ENCODE results near the gene PIGR. TPM values are rescaled to one million over a fixed set of nuclear protein-coding genes. Genes with fewer than 3 reads are reported as not detected.

The PIGR gene
- total RNA-seq, result 1 to 10 TPM in 1 of 2 donors, under 1 TPM in 1; 0.84 to 2.1 TPM
- polyA plus RNA-seq, result 10 to 100 TPM in 1 of 2 donors, under 1 TPM in 1; 0.28 to 67.5 TPM
- long read RNA-seq, donor 1, result 0 reads
- long read RNA-seq, donor 2, result 0 reads

- ATAC-seq (ENCODE audit: low FRiP score) (no peak), DNase-seq (no peak)
- Histone ChIP-seq H3K27ac (ENCODE audit: low read depth in 1 of 2, low read length in 2 of 2) (no peak within 1 kb of the TSS), H3K9me3 (ENCODE audit: control insufficient read depth, low read length) (peaks cover 4% of the 10 kb centered on the region), H3K4me1 (ENCODE audit: control insufficient read depth in 1 of 2, insufficient read depth in 2 of 2, low read length in 2 of 2) (no peaks in the 10 kb centered on the region), H3K27me3 (ENCODE audit: control insufficient read depth in 1 of 2, insufficient read depth in 2 of 2, low read length in 1 of 2) (no peaks in the 10 kb centered on the region), H3K36me3 (ENCODE audit: control insufficient read depth in 1 of 2, insufficient read depth in 2 of 2, low read length in 1 of 2) (no peaks in the 10 kb centered on the region), H3K4me3 (ENCODE audit: low read length in 2 of 2) (no peak within 1 kb of the TSS)
- intact Hi-C loops (cut with DNase I), result no loop called here
- WGBS, 2 donors, result 62 to 65% methylated on average over 7 of the region's 7 CpGs
These were observed at the start of gene PIGR for GRCh38 chr1:206946261-206946660. TSS of gene PIGR (minus strand) at chr1:206946466. CDS start at chr1:206940531, 5,935 bp downstream.

- intact Hi-C loops (cut with DNase I), result no loop called here
- Histone ChIP-seq H3K36me3 (ENCODE audit: control insufficient read depth in 1 of 2, insufficient read depth in 2 of 2, low read length in 1 of 2) (no peaks in the 10 kb centered on the region), H3K4me3 (ENCODE audit: low read length in 2 of 2) (no peak overlapping the region), H3K9me3 (ENCODE audit: control insufficient read depth, low read length) (peaks cover 3% of the 10 kb centered on the region), H3K27ac (ENCODE audit: low read depth in 1 of 2, low read length in 2 of 2) (no peak overlapping the region), H3K4me1 (ENCODE audit: control insufficient read depth in 1 of 2, insufficient read depth in 2 of 2, low read length in 2 of 2) (no peaks in the 10 kb centered on the region), H3K27me3 (ENCODE audit: control insufficient read depth in 1 of 2, insufficient read depth in 2 of 2, low read length in 1 of 2) (peaks cover 0 to 1% of the 10 kb centered on the region in 2 donors)
- no peak for DNase-seq
- ATAC-seq (ENCODE audit: low FRiP score), result no peak
These were observed 46.5 kb upstream of the PIGR start for GRCh38 chr1:206992790-206993189.

GRCh38 chr1:206987873-206988272, 41.6 kb upstream of the PIGR start:
- Histone ChIP-seq H3K36me3 (ENCODE audit: control insufficient read depth in 1 of 2, insufficient read depth in 2 of 2, low read length in 1 of 2) (no peaks in the 10 kb centered on the region), H3K4me1 (ENCODE audit: control insufficient read depth in 1 of 2, insufficient read depth in 2 of 2, low read length in 2 of 2) (no peaks in the 10 kb centered on the region), H3K27me3 (ENCODE audit: control insufficient read depth in 1 of 2, insufficient read depth in 2 of 2, low read length in 1 of 2) (peaks cover 0 to 1% of the 10 kb centered on the region in 2 donors), H3K9me3 (ENCODE audit: control insufficient read depth, low read length) (peaks cover 3% of the 10 kb centered on the region), H3K4me3 (ENCODE audit: low read length in 2 of 2) (no peak overlapping the region), H3K27ac (ENCODE audit: low read depth in 1 of 2, low read length in 2 of 2) (no peak overlapping the region)
- intact Hi-C loops (cut with DNase I), result no loop called here
- DNase-seq (no peak), ATAC-seq (ENCODE audit: low FRiP score) (no peak)
- 81 to 92% methylated on average over 1 of the region's 1 CpG for WGBS, 2 donors

GRCh38 chr1:206986885-206987284, 40.6 kb upstream of the PIGR start:
- Histone ChIP-seq H3K4me3 (ENCODE audit: low read length in 2 of 2) (no peak overlapping the region), H3K27ac (ENCODE audit: low read depth in 1 of 2, low read length in 2 of 2) (no peak overlapping the region), H3K27me3 (ENCODE audit: control insufficient read depth in 1 of 2, insufficient read depth in 2 of 2, low read length in 1 of 2) (peaks cover 0 to 1% of the 10 kb centered on the region in 2 donors), H3K9me3 (ENCODE audit: control insufficient read depth, low read length) (peaks cover 3% of the 10 kb centered on the region), H3K36me3 (ENCODE audit: control insufficient read depth in 1 of 2, insufficient read depth in 2 of 2, low read length in 1 of 2) (no peaks in the 10 kb centered on the region), H3K4me1 (ENCODE audit: control insufficient read depth in 1 of 2, insufficient read depth in 2 of 2, low read length in 2 of 2) (no peaks in the 10 kb centered on the region)
- DNase-seq, result no peak
- intact Hi-C loops (cut with DNase I), result no loop called here
- ATAC-seq (ENCODE audit: low FRiP score), result no peak
- WGBS, 2 donors, result 35 to 40% methylated on average over 3 of the region's 3 CpGs

GRCh38 chr1:206986402-206986801, 40.1 kb upstream of the PIGR start:
- H3K4me3 ChIP-seq (ENCODE audit: low read length in 2 of 2), result no peak overlapping the region
- no peaks in the 10 kb centered on the region for H3K4me1 ChIP-seq (ENCODE audit: control insufficient read depth in 1 of 2, insufficient read depth in 2 of 2, low read length in 2 of 2)
- no peaks in the 10 kb centered on the region for H3K36me3 ChIP-seq (ENCODE audit: control insufficient read depth in 1 of 2, insufficient read depth in 2 of 2, low read length in 1 of 2)
- H3K27me3 ChIP-seq (ENCODE audit: control insufficient read depth in 1 of 2, insufficient read depth in 2 of 2, low read length in 1 of 2), result peaks cover 0 to 1% of the 10 kb centered on the region in 2 donors
- H3K27ac ChIP-seq (ENCODE audit: low read depth in 1 of 2, low read length in 2 of 2), result no peak overlapping the region
- intact Hi-C loops (cut with DNase I), result no loop called here
- DNase-seq (no peak), ATAC-seq (ENCODE audit: low FRiP score) (no peak)
- peaks cover 3% of the 10 kb centered on the region for H3K9me3 ChIP-seq (ENCODE audit: control insufficient read depth, low read length)
- WGBS, 2 donors, result 77 to 86% methylated on average over 3 of the region's 3 CpGs

- WGBS, 2 donors, result 58 to 61% methylated on average over 10 of the region's 10 CpGs
- no peaks in the 10 kb centered on the region for H3K27me3 ChIP-seq (ENCODE audit: control insufficient read depth in 1 of 2, insufficient read depth in 2 of 2, low read length in 1 of 2)
- intact Hi-C loops (cut with DNase I), result no loop called here
- no peaks in the 10 kb centered on the region for H3K36me3 ChIP-seq (ENCODE audit: control insufficient read depth in 1 of 2, insufficient read depth in 2 of 2, low read length in 1 of 2)
- DNase-seq (no peak), ATAC-seq (ENCODE audit: low FRiP score) (no peak)
- H3K9me3 ChIP-seq (ENCODE audit: control insufficient read depth, low read length), result peaks cover 1% of the 10 kb centered on the region
- no peaks in the 10 kb centered on the region for H3K4me1 ChIP-seq (ENCODE audit: control insufficient read depth in 1 of 2, insufficient read depth in 2 of 2, low read length in 2 of 2)
- no peak overlapping the region for H3K27ac ChIP-seq (ENCODE audit: low read depth in 1 of 2, low read length in 2 of 2)
- no peak overlapping the region for H3K4me3 ChIP-seq (ENCODE audit: low read length in 2 of 2)
These were observed 39.0 kb upstream of the PIGR start for GRCh38 chr1:206985162-206985749.

GRCh38 chr1:206982216-206982615, 36.0 kb upstream of the PIGR start:
- Histone ChIP-seq H3K27ac (ENCODE audit: low read depth in 1 of 2, low read length in 2 of 2) (no peak overlapping the region), H3K27me3 (ENCODE audit: control insufficient read depth in 1 of 2, insufficient read depth in 2 of 2, low read length in 1 of 2) (no peaks in the 10 kb centered on the region), H3K4me3 (ENCODE audit: low read length in 2 of 2) (no peak overlapping the region), H3K9me3 (ENCODE audit: control insufficient read depth, low read length) (no peaks in the 10 kb centered on the region), H3K4me1 (ENCODE audit: control insufficient read depth in 1 of 2, insufficient read depth in 2 of 2, low read length in 2 of 2) (no peaks in the 10 kb centered on the region), H3K36me3 (ENCODE audit: control insufficient read depth in 1 of 2, insufficient read depth in 2 of 2, low read length in 1 of 2) (no peaks in the 10 kb centered on the region)
- WGBS, 2 donors, result 23% methylated on average over 4 of the region's 4 CpGs
- ATAC-seq (ENCODE audit: low FRiP score) (peak; percentile 65), DNase-seq (no peak)
- intact Hi-C loops (cut with DNase I), result no loop called here

GRCh38 chr1:206979379-206980043, 33.2 kb upstream of the PIGR start:
- DNase-seq (no peak), ATAC-seq (ENCODE audit: low FRiP score) (no peak)
- H3K27ac ChIP-seq (ENCODE audit: low read depth in 1 of 2, low read length in 2 of 2), result no peak overlapping the region
- no peaks in the 10 kb centered on the region for H3K4me1 ChIP-seq (ENCODE audit: control insufficient read depth in 1 of 2, insufficient read depth in 2 of 2, low read length in 2 of 2)
- 80 to 84% methylated on average over 3 of the region's 3 CpGs for WGBS, 2 donors
- intact Hi-C loops (cut with DNase I), result no loop called here
- no peak overlapping the region for H3K4me3 ChIP-seq (ENCODE audit: low read length in 2 of 2)
- no peaks in the 10 kb centered on the region for H3K27me3 ChIP-seq (ENCODE audit: control insufficient read depth in 1 of 2, insufficient read depth in 2 of 2, low read length in 1 of 2)
- no peaks in the 10 kb centered on the region for H3K36me3 ChIP-seq (ENCODE audit: control insufficient read depth in 1 of 2, insufficient read depth in 2 of 2, low read length in 1 of 2)
- H3K9me3 ChIP-seq (ENCODE audit: control insufficient read depth, low read length), result no peaks in the 10 kb centered on the region

GRCh38 chr1:206978259-206978658, 32.0 kb upstream of the PIGR start:
- no peaks in the 10 kb centered on the region for H3K4me1 ChIP-seq (ENCODE audit: control insufficient read depth in 1 of 2, insufficient read depth in 2 of 2, low read length in 2 of 2)
- intact Hi-C loops (cut with DNase I), result no loop called here
- no peak overlapping the region for H3K27ac ChIP-seq (ENCODE audit: low read depth in 1 of 2, low read length in 2 of 2)
- H3K36me3 ChIP-seq (ENCODE audit: control insufficient read depth in 1 of 2, insufficient read depth in 2 of 2, low read length in 1 of 2), result no peaks in the 10 kb centered on the region
- 81 to 87% methylated on average over 7 of the region's 7 CpGs for WGBS, 2 donors
- no peaks in the 10 kb centered on the region for H3K9me3 ChIP-seq (ENCODE audit: control insufficient read depth, low read length)
- no peak for ATAC-seq (ENCODE audit: low FRiP score)
- H3K4me3 ChIP-seq (ENCODE audit: low read length in 2 of 2), result no peak overlapping the region
- H3K27me3 ChIP-seq (ENCODE audit: control insufficient read depth in 1 of 2, insufficient read depth in 2 of 2, low read length in 1 of 2), result no peaks in the 10 kb centered on the region
- DNase-seq, result no peak

All from aorta (tissue), 5 donors.